Measurements from ENCODE around the gene CD9. TPM values are rescaled to one million over a fixed set of nuclear protein-coding genes. Genes with fewer than 3 reads are reported as not detected.

The CD9 gene
- total and polyA plus RNA-seq, 2 of the 8 experiments (the other 6 are each of a cell fraction or from before 2014, with no cell fraction given) = 168 to 319 TPM

DNA sequence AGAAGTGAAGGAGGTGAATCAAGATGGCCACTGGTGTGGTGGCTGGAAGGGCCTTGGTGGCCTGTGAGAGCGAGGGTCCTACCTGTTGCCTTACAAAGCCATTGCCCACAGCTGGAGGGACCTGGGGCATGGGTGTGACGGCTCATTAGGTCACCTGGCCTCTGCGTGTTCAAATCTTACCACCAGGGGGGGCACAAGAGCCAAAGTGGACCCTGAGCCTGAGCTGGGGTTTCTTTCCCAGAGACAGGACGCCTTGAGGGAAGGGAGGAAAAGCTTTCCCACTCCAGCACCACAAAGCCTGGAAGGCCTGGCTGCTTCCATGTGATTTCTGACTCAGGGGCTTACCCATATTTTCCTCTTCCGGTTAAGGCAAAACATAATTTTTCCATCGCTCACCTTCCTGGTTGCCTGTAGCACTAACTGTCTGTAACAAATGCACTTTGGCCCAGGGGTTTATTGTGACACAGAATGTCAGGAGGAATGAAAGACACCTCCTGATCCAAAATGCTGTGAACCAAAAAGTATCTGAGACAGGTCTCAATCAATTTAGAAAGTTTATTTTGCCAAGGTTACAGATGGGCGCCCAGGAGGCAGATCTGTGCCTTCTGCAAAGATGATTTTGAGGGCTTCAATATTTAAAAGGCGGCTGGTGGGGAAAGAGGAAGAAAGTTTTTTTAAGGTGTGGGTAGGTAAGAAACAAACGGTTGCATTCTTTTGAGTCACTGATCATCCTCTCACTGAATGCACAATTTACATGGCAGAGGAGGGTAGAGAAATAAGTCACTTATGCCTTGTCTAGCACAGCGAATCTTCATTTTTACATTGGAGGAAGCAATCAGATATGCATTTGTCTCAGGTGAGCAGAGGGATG lies 4.3 kb upstream of the CD9 start (continued):
- TF ChIP-seq CREB1 (IDR thresholded peaks at IDR 0.05) = peak; percentile 73
- TF ChIP-seq PHF8 (conservative IDR thresholded peaks at IDR 0.05; ENCODE audit: low read depth, low read length) = no peak
- TF ChIP-seq POLR2AphosphoS5 (IDR thresholded peaks at IDR 0.05; ENCODE audit: low read depth, low read length) = no peak
- no peak for TF ChIP-seq TBP (IDR thresholded peaks at IDR 0.05; ENCODE audit: low read depth, low read length)
- TF ChIP-seq, protein P1, sequence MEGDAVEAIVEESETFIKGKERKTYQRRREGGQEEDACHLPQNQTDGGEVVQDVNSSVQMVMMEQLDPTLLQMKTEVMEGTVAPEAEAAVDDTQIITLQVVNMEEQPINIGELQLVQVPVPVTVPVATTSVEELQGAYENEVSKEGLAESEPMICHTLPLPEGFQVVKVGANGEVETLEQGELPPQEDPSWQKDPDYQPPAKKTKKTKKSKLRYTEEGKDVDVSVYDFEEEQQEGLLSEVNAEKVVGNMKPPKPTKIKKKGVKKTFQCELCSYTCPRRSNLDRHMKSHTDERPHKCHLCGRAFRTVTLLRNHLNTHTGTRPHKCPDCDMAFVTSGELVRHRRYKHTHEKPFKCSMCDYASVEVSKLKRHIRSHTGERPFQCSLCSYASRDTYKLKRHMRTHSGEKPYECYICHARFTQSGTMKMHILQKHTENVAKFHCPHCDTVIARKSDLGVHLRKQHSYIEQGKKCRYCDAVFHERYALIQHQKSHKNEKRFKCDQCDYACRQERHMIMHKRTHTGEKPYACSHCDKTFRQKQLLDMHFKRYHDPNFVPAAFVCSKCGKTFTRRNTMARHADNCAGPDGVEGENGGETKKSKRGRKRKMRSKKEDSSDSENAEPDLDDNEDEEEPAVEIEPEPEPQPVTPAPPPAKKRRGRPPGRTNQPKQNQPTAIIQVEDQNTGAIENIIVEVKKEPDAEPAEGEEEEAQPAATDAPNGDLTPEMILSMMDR (IDR thresholded peaks at IDR 0.05; ENCODE audit: control extremely low read depth in 1 of 3, insufficient read depth in 1 of 3, low read depth in 1 of 3, low read length in 3 of 3) = peak; percentile 83 to 98 (median 95)
- TF ChIP-seq BACH1 (IDR thresholded peaks at IDR 0.05; ENCODE audit: low read length) = 0 out of 2 replicates have a peak, but pooled peaks have one; percentile 22
- TF ChIP-seq GTF2F1 (IDR thresholded peaks at IDR 0.05; ENCODE audit: borderline replicate concordance, low read depth, low read length) = no peak
- TF ChIP-seq ZNF274 (IDR thresholded peaks at IDR 0.05; ENCODE audit: borderline replicate concordance, extremely low read depth, low read length) = no peak
- no peak for TF ChIP-seq CEBPB (IDR thresholded peaks at IDR 0.05; ENCODE audit: low read depth, low read length)
- no peak for TF ChIP-seq CBX8 (IDR thresholded peaks at IDR 0.05; ENCODE audit: borderline replicate concordance, low read depth, low read length)
- no peak for TF ChIP-seq NANOG (IDR thresholded peaks at IDR 0.05; ENCODE audit: insufficient read depth, low read depth, low read length, poor library complexity, severe bottlenecking)
- no peak for TF ChIP-seq TAF7 (optimal IDR thresholded peaks at IDR 0.05; ENCODE audit: borderline replicate concordance, low read depth, low read length)
- TF ChIP-seq KDM4A (IDR thresholded peaks at IDR 0.05; ENCODE audit: low read depth, low read length, severe bottlenecking) = no peak
- no peak for TF ChIP-seq KDM5A (IDR thresholded peaks at IDR 0.05; ENCODE audit: low read length)
- no peak for TF ChIP-seq RXRA (IDR thresholded peaks at IDR 0.05; ENCODE audit: insufficient read depth, low read depth, low read length)
- no peak for TF ChIP-seq BCL11A (IDR thresholded peaks at IDR 0.05; ENCODE audit: low read depth in 2 of 2, low read length in 2 of 2)
- TF ChIP-seq HDAC2 (IDR thresholded peaks at IDR 0.05; ENCODE audit: borderline replicate concordance in 1 of 2, low read depth in 2 of 2, low read length in 2 of 2) = no peak
- TF ChIP-seq TCF12 (IDR thresholded peaks at IDR 0.05; ENCODE audit: low read depth, low read length) = no peak
- no peak for TF ChIP-seq POLR2A (IDR thresholded peaks at IDR 0.05; ENCODE audit: control extremely low read depth in 1 of 2, low read depth in 2 of 2, low read length in 2 of 2)
- TF ChIP-seq RNF2 (IDR thresholded peaks at IDR 0.05; ENCODE audit: borderline replicate concordance, low read depth, low read length, missing control alignments, poor library complexity, severe bottlenecking) = no peak
- no peak for TF ChIP-seq SP4 (IDR thresholded peaks at IDR 0.05; ENCODE audit: low read length)
- no peak for TF ChIP-seq BRCA1 (IDR thresholded peaks at IDR 0.05; ENCODE audit: low read depth, low read length)

Measured in H1 (cell line).